NCI-H1092 treated with DMSO at 0.1 percent for 48 hours (cell line): Measurements from ENCODE around the gene DAGLA.
A peak's percentile ranks its signal among the peaks of the same experiment; 100 is the strongest.

Source experiments
- DNase-seq: peaks from one replicate; lab custom pipeline; 2025; lab: John Stamatoyannopoulos, UW

The DAGLA gene

DNA sequence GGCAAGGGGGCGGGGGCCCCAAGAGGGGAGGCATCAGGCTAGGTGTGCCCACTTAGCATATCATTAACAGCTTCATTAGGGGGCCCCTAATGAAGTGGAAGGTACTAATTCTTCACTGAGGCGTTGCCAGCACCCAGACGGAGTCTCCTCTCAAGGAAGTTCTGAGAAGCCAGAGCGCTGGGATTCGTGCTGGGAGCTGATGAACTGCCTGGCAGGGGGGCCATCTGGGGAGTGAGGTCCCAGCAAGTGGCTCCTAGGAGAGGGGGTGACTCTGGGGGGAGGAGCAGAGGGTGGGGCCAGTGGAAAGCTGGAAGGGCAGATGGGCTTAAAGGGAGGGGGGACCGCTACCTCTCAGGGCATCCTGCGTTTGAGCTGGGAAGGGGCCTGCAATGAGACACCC lies 29.8 kb downstream of the DAGLA start:
- DNase-seq, result no peak

GRCh38 chr11:61711037-61711436 lies 30.8 kb downstream of the DAGLA start:
- DNase-seq, result no peak

GRCh38 chr11:61711498-61711897 lies 31.3 kb downstream of the DAGLA start:
- DNase-seq, result peak; percentile 84

DNA sequence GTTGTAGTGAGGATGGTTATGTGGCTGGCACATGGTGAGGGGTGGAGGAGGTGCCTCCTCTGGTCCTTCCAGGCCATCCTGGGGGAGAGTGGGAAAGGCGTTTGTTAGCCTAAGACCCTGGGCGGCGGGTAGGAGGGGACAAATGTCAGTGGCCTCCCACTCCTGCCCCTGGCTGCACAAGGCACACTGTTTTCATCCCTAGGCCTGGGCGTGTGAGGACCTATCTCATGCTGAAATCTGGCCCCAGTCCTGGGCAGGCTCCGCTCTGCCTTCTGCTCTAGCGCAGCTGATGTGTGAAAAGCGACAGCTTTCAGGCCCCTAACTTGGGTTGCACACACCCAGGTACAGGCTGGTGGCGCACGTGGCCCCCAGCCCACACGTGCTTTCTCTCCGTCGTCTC lies 32.1 kb downstream of the DAGLA start:
- no peak for DNase-seq

DNA sequence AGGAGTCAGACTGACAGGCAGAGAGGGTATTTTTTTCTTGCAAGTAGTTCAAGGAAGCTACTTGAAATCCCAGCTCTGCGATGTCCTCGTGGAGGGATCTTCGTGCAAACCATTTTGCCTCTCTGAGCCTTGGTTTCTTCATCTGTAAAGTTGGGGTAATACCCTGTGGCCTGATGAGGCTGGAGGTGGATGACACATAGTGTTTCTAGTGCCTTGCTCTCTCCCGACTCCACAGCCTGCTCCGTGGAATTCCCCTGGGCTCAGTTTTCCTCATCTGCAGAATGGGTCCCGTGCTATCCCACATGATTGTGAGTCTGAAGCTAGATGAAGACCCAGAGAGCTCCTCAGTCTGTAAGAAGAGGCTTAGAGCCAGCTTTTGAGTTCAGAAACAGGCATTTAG lies 32.7 kb downstream of the DAGLA start:
- no peak for DNase-seq

DNA sequence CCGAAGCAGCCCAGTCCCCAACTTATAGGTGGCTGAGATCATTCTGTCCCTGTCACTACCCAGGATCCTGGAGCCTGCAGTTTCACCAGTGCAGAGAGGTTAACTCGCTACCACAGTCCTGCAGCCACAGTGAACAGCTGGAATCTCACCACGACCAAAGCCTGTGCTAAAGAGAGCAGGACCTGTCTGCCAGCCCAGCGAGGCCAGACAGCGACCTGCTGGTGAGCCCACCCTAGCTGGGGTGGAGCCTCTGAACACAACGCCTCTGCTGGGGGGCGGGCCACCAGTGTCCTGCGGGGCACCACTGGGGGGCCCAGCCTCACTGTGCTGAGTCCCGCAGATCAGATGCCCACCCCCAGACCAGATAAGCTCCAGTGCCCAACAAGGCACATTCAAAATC lies 33.3 kb downstream of the DAGLA start:
- no peak for DNase-seq

DNA sequence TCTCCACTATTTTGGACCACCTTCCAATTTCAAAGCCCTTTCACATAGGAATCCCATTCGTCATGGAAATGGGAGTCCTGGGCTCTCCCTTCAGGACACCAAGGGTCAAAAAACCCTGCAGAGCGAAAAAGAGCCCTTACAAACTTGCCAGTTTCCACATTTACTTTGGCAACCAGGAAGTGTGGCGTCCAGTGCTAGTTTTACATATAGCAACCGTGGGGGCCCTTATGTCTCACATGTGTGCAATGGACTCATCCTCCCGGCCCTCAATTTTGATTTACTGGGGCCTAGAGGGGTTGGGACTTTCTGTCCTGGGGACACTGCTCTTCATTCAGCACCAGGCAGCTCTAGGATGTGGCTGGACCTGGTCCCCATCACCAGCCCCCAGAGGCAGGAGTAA lies 33.7 kb downstream of the DAGLA start:
- DNase-seq, result no peak

- DNase-seq, result no peak
Measured at GRCh38 chr11:61714316-61714715, 34.1 kb downstream of the DAGLA start.

DNA sequence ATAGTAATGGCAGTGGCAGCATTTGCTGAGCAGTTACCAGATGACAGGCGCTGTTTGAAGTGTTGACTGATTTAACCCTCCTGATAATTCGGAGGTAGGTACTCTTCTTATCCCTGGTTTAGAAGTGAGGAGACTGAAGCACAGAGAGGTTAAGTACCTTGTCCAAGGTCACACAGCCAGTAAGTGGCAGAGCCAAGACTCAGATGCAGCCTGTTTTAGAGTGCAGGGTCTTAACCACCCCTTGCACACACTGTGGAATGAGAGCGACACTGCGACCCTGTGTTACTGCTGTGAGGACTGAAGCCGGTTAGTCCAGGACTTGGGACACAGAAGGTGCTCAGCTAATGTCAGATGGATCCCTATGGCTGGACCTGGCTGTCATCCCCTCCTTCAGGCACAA lies 34.7 kb downstream of the DAGLA start:
- no peak for DNase-seq

GRCh38 chr11:61715867-61716266 lies 35.7 kb downstream of the DAGLA start:
- no peak for DNase-seq

GRCh38 chr11:61716478-61717285 lies 36.5 kb downstream of the DAGLA start:
- no peak for DNase-seq

DNA sequence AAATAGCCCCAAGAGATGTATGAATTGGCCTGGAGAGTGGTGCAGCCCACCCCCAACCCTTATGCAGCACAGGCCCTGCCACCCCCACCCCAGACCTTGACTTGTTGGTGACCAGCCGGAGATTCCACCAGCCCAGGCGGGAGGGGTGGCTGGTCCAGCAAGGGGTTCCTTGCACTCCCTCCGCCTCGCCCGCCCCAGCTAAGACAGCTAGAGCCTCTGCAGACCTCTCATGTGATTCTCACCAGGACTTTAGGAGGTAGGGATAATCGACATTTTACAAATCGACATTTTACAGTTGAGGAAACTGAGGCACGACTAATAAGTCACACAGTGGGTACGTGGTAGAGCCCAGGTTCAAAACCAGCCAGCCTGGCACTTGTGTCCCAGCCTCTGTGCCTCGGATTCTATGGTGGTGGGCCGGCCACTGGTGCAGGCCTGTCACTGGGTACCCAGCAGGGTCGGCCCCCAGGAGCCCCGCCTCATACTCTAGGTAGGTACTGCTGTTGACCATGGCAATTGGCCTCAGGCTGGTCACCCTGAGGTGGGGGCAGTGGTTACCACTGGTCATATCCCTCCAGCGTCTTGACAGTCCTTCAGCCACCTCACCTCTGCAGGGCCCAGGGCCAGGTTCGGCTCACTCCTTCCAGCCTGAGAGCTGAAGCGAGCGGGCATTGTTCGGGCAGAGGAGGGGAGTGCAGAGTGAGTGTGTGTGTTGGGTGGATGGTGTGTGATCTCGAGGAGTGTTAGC lies 37.3 kb downstream of the DAGLA start:
- DNase-seq, result no peak

DNA sequence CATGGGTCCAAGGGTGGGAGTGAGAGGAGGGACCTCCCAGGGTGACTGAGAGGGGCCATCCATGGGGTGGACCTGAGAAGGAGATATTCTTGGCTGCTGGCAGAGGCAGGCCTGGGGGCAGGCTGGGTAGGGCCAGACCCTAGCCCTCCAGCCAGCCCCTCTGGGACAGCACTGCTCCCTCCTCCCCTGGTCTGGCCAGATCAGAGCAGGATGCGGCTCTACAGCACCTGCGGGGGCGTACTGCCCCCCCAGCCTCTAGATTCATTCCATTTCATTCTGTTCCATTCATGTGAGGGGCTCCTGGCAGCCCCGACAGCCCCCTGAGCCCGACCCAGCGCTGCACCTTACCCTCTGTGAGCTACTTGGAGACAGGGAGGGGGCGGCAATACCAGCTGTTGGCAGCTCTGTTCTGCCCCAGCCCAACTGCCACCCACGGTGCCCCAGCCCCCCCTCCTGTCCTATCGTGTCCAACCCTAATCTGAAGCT lies 37.9 kb downstream of the DAGLA start:
- no peak for DNase-seq

GRCh38 chr11:61718621-61719302 lies 38.6 kb downstream of the DAGLA start:
- DNase-seq, result peak; percentile 79

GRCh38 chr11:61719978-61720377 lies 39.8 kb downstream of the DAGLA start:
- DNase-seq, result no peak

GRCh38 chr11:61720597-61720996 lies 40.4 kb downstream of the DAGLA start:
- no peak for DNase-seq

GRCh38 chr11:61724437-61724836 lies 44.2 kb downstream of the DAGLA start:
- no peak for DNase-seq

DNA sequence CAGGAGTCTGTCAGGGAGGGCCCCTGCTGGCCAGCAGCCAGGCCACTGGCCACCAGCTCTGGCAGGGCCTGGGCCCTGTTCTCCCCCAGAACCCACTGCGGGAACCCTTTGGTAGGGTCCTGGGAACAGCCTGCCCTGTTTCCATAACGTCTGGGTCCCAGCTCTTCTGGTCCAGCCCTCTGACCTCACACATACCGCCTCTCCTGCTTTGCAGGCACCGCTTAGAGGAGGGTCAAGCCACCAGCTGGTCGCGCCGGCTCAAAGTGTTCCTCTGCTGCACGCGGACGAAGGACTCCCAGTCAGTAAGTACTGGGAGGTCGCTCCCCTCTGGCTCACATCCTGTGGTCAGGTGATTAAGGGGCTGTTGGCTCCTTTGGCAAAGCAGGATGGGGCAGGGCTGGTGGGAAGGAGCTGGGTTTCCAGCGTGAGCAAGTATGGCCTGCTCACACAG lies 45.6 kb downstream of the DAGLA start:
- DNase-seq, result no peak

DNA sequence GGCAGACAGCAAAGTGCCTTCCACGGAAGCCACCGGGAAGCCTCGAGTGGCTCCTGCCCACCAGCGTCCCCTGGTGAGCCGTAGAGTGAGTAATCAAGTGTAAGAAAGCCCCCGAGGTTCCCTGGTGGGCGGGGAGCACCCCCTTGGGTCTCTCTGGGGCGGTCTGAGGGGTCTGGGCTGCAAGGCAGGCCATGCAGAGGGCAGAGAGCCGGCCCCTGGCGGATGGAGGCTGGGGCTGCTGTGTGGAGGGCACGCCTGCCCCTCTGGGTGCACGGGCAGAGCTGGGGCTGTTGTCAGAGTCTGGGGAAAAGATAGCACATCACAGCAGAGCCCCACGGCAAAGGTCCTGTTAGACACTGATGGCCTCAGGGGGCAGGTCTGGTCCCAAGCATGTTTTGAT lies 46.6 kb downstream of the DAGLA start:
- DNase-seq, result no peak

DNA sequence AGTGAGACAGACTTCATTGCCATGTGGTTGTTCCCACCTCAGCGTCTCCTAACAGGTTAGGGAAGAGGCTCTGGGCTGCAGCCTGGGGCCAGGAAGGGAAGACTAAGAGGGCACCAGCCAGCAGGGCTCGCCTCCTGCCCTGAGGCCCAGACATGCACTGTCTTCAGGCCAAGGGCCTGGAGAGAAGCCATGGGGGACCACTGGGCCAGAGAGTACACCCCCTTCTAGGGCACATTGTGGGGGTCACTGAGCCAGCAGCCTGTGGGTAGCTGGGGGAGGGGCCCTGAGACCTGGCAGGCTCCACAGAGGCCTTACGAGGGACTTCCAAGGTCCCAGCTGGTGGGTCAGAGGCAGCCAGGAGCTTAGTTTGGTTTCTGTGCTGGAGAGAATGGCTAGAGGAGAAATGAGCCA lies 47.2 kb downstream of the DAGLA start:
- no peak for DNase-seq

DNA sequence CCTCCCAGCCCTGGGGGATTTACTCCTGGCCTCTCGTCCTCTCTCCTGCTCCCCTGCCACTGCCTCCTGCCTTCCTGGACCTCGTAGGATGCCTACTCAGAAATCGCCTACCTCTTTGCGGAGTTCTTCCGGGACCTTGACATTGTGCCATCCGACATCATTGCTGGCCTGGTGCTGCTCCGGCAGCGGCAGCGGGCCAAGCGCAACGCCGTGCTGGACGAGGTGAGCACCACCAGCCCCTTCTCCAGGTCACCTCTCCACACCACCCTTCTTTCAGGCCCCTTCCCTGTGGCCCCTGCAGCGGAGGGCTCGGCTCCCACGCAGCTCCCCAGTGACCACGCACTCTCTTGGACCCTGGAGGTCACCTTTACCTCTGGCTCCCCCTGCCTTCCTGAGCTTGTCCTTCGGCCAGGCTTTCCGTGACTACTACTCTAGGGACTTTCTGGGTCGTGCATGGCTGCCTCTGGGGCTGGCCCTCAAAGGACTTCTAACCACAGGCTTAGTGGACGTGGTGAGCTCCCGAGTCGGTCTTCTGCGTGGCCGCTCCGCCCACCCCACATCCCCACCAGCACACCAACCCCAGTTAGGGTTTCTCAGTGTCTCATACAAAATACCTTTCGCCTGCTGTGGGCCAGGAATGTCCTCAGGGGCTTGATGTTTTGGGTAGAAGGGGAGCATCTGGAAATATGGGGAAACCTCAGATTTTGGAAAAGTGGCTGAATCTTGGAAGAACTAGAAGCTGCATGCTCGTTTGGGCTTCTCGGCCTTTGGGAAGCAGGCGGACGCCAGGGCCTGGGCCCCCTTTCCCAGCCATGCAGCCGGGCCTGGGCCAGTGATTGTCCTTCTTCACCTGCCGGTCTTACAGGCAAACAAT lies 48.1 kb downstream of the DAGLA start:
- no peak for DNase-seq

GRCh38 chr11:61728940-61729219 lies 48.7 kb downstream of the DAGLA start:
- no peak for DNase-seq
